Nucleus accumbens (tissue), 56 donors: ENCODE data around the gene CNTLN.
"Not testable (repeated sequence)": the region's sequence is repeated elsewhere in the genome, so short reads cannot be mapped to it uniquely, and the experiment has no call there.

Source experiments
- DNase-seq, 56 donors: peaks; one replicate each; lab custom pipeline; 2025; lab: John Stamatoyannopoulos, UW

CNTLN gene

GRCh38 chr9:17171309-17172094, 36.7 kb downstream of the CNTLN start:
- no peak for DNase-seq

GRCh38 chr9:17177496-17177895, 42.7 kb downstream of the CNTLN start:
- DNase-seq, result not testable (repeated sequence)

- no peak for DNase-seq
These were observed 50.7 kb downstream of the CNTLN start for GRCh38 chr9:17185481-17186029.

GRCh38 chr9:17191082-17191481, 56.2 kb downstream of the CNTLN start:
- no peak for DNase-seq

GRCh38 chr9:17204611-17205152, 69.8 kb downstream of the CNTLN start:
- no peak for DNase-seq

- DNase-seq, result no peak
These were observed 81.2 kb downstream of the CNTLN start for GRCh38 chr9:17216011-17216410.

- DNase-seq, result no peak
These were observed 81.8 kb downstream of the CNTLN start for GRCh38 chr9:17216646-17217045.

GRCh38 chr9:17217272-17217671, 82.4 kb downstream of the CNTLN start:
- no peak for DNase-seq

GRCh38 chr9:17219261-17219660, 84.4 kb downstream of the CNTLN start:
- DNase-seq, result no peak

- DNase-seq, result no peak
These were observed 88.1 kb downstream of the CNTLN start for GRCh38 chr9:17222932-17223331.

GRCh38 chr9:17225407-17225806, 90.6 kb downstream of the CNTLN start:
- no peak for DNase-seq

GRCh38 chr9:17229945-17230560, 95.2 kb downstream of the CNTLN start:
- no peak for DNase-seq

GRCh38 chr9:17230646-17231045, 95.8 kb downstream of the CNTLN start:
- no peak for DNase-seq

- no peak for DNase-seq
These were observed 101.3 kb downstream of the CNTLN start for GRCh38 chr9:17236147-17236546.

GRCh38 chr9:17246770-17247169, 111.9 kb downstream of the CNTLN start:
- DNase-seq, result no peak

- no peak for DNase-seq
These were observed 116.3 kb downstream of the CNTLN start for GRCh38 chr9:17251100-17251499.

GRCh38 chr9:17268531-17269188, 133.8 kb downstream of the CNTLN start:
- DNase-seq, result not testable (repeated sequence)

- no peak for DNase-seq
These were observed 135.0 kb downstream of the CNTLN start for GRCh38 chr9:17269799-17270198.

GRCh38 chr9:17272536-17272935, 137.7 kb downstream of the CNTLN start:
- DNase-seq, result no peak

GRCh38 chr9:17280350-17281012, 145.6 kb downstream of the CNTLN start:
- DNase-seq, result no peak

- not testable (repeated sequence) for DNase-seq
These were observed 155.8 kb downstream of the CNTLN start for GRCh38 chr9:17290673-17291072.
